K562 (cell line): ENCODE results near the gene MEX3D. TPM values are rescaled to one million over a fixed set of nuclear protein-coding genes. Genes with fewer than 3 reads are reported as not detected.

Experiments
- BRD4 ChIP-seq: fragments of 200-600 bp; sonication (generic); IDR thresholded peaks from 2 replicates; pipeline ENCODE4 v1.6.1; 2017; ENCODE audit warnings: inconsistent platforms
- CBX2 ChIP-seq: fragments of 200-600 bp; sonication (generic); IDR thresholded peaks from one replicate; pipeline ENCODE4 v1.6.1; 2012; ENCODE audit warnings: mild to moderate bottlenecking, low read length, inconsistent platforms; ENCODE audit not compliant: insufficient read depth, poor library complexity, severe bottlenecking
- CC2D1A ChIP-seq: fragments of 450-650 bp; IDR thresholded peaks from 2 replicates; pipeline ENCODE4 v1.6.1; 2017; ENCODE audit warnings: mild to moderate bottlenecking
- CHCHD3 ChIP-seq: fragments of 250-450 bp; sonication (Bioruptor Pico); IDR thresholded peaks from 2 replicates; pipeline ENCODE4 v2.1.2; 2022; ENCODE audit warnings: mild to moderate bottlenecking
- ESRRA ChIP-seq: fragments of 450-650 bp; IDR thresholded peaks from 2 replicates; pipeline ENCODE4 v1.6.1; 2014; ENCODE audit warnings: low read depth, mild to moderate bottlenecking, moderate library complexity, borderline replicate concordance
- FOXA3 ChIP-seq, 2 experiments: fragments of 450-650 bp in 1 of 2; sonication (generic) in 1 of 2; formaldehyde crosslinking; IDR thresholded peaks in 1 of 2; conservative IDR thresholded peaks in 1 of 2; 2 replicates each; pipeline versions ENCODE4 v1.4.0 to v1.8.0; 2020 to 2022; ENCODE audit warnings: mild to moderate bottlenecking in 2 of 2, missing genetic modification reagents in 1 of 2
- FOXJ2 ChIP-seq: fragments of 200-800 bp; sonication (Bioruptor generic); IDR thresholded peaks from 2 replicates; pipeline ENCODE4 v1.6.1; 2016; ENCODE audit warnings: missing genetic modification characterization, missing compliant biosample characterization
- FUS ChIP-seq: fragments of 200-400 bp; formaldehyde crosslinking; optimal IDR thresholded peaks from 2 replicates; pipeline ENCODE3; 2017; ENCODE audit warnings: low read depth, low read length
- GMEB1 ChIP-seq: fragments of 250-450 bp; sonication (Bioruptor Pico); IDR thresholded peaks from 2 replicates; pipeline ENCODE4 v1.4.0; 2020; ENCODE audit warnings: mild to moderate bottlenecking
- HDAC8 ChIP-seq: fragments of 450-650 bp; IDR thresholded peaks from 2 replicates; pipeline ENCODE4 v1.6.1; 2016; ENCODE audit warnings: mild to moderate bottlenecking, missing genetic modification characterization, moderate library complexity, missing compliant biosample characterization
- MBD2 ChIP-seq: sonication (generic); IDR thresholded peaks from 2 replicates; pipeline ENCODE4 v1.6.1; 2016; ENCODE audit warnings: low read depth, borderline replicate concordance
- NR4A1 ChIP-seq, 2 experiments: fragments of 250-450 bp in 1 of 2; fragments of 450-650 bp in 1 of 2; sonication (Bioruptor Pico) in 1 of 2; IDR thresholded peaks; 2 replicates each; pipeline versions ENCODE4 v1.4.0 to v1.6.1; 2016 to 2020; ENCODE audit warnings: mild to moderate bottlenecking in 2 of 2, missing compliant biosample characterization in 1 of 2, missing genetic modification characterization in 1 of 2, moderate library complexity in 1 of 2
- PBX2 ChIP-seq, 2 experiments: IDR thresholded peaks in 1 of 2; conservative IDR thresholded peaks in 1 of 2; 2 replicates each; pipeline ENCODE4 v1.6.1; 2016; ENCODE audit warnings: low read depth in 2 of 2, mild to moderate bottlenecking in 1 of 2, missing compliant biosample characterization in 1 of 2, missing genetic modification characterization in 1 of 2, moderate library complexity in 1 of 2
- SMAD2 ChIP-seq: fragments of 150-350 bp; IDR thresholded peaks from 2 replicates; pipeline ENCODE4 v1.6.1; 2014; ENCODE audit warnings: low read depth, mild to moderate bottlenecking, low read length
- SUPT5H ChIP-seq: fragments of 450-650 bp; IDR thresholded peaks from 2 replicates; pipeline ENCODE4 v1.6.1; 2016
- TAF9B ChIP-seq: fragments of 450-650 bp; IDR thresholded peaks from 2 replicates; pipeline ENCODE4 v1.6.1; 2018; ENCODE audit warnings: mild to moderate bottlenecking; ENCODE audit not compliant: partially characterized antibody
- XRCC3 ChIP-seq: fragments of 450-650 bp; IDR thresholded peaks from 2 replicates; pipeline ENCODE4 v1.6.1; 2017; ENCODE audit warnings: mild to moderate bottlenecking, moderate library complexity
- XRCC5 ChIP-seq: fragments of 200-400 bp; formaldehyde crosslinking; IDR thresholded peaks from 2 replicates; pipeline ENCODE4 v1.6.1; 2017; ENCODE audit warnings: low read depth, mild to moderate bottlenecking, low read length
- ZNF507 ChIP-seq: conservative IDR thresholded peaks from 2 replicates; pipeline ENCODE4 v1.6.1; 2017; ENCODE audit warnings: missing genetic modification characterization, missing compliant biosample characterization
- polyA plus RNA-seq, 8 experiments: library from polyadenylated mRNA; depleted of rRNA in 4 of 8; stranded (reverse) in 5 of 8; unstranded in 3 of 8; fragments of >200 nt; fragmentation: Nextera tagmentation in 2 of 8; fragmentation: Illumina TruSeq in 1 of 8; extraction: Ambion mirVana in 2 of 8; extraction: Trizol in 1 of 8; gene quantifications; 2 replicates each; pipeline versions ENCODE4 v1.2.1 to v1.2.3, GENCODE V29; 2011 to 2014; ENCODE audit warnings: inconsistent platforms in 1 of 8, missing spikeins in 1 of 8
- total RNA-seq, 7 experiments: library from RNA; depleted of rRNA in 6 of 7; stranded (reverse); fragments of >200 nt in 6 of 7; fragmentation: Illumina TruSeq in 2 of 7; extraction: Trizol in 2 of 7; gene quantifications; 2 replicates each; pipeline versions ENCODE4 v1.2.1 to v1.2.3, GENCODE V29; 2011 to 2021; ENCODE audit warnings: low replicate concordance in 1 of 7
- TF ChIP-seq, protein P1 (sequence below): sonication (generic); formaldehyde crosslinking; IDR thresholded peaks from 2 replicates; pipeline ENCODE4 v1.8.1; 2023; ENCODE audit warnings: mild to moderate bottlenecking, missing genetic modification reagents
- TF ChIP-seq, protein P2 (sequence below): sonication (generic); formaldehyde crosslinking; IDR thresholded peaks from 2 replicates; pipeline ENCODE4 v1.8.1; 2022; ENCODE audit warnings: missing genetic modification reagents

MEX3D gene
- total and polyA plus RNA-seq, 9 of the 15 experiments (the other 6 are each of a cell fraction or from before 2014, with no cell fraction given), result 1.7 to 39.3 (median 5.7) TPM

DNA sequence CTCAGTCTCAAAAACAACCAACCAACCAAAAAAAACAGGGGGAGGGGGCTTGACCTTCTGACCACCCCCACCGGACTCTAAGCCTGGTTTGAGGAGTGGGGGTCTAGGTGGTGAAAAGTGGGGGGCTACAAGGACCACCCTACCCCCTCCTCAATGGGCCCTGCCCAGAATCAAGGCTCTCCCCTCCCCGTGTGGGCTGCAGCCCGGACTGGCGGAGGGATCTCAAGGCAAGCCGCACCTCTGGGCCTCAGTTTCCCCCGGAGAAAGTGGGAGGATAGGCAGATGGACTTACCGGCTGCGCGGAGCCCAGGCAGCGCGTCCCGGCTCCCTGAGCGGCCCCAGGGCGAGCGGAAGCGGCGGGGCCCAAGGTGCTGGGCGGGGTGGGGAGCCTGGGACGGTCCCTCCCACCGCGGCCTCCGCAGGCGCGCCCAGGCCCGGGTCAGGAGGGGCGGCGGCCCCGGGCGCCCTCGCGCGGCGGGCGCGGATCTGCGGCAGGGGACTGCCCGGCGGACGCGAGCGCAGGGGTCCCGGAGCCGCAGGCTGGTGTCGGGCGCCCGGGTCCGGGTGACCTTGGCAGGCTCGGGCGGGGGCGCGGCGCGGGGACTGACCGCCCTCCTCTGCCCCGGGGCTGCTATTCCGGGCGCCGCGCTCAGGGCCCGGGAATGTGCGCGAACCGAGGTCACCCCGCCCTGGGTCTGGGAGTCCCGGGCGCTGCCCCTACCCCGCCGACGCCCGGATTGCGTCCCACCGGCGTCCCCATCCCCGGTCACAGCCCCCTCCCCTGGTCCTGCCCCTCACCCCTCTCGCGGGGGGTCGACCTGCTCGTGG lies 55.2 kb downstream of the MEX3D start, which contains the start of gene ADAMTSL5 (continued):
- TF ChIP-seq, protein P1, sequence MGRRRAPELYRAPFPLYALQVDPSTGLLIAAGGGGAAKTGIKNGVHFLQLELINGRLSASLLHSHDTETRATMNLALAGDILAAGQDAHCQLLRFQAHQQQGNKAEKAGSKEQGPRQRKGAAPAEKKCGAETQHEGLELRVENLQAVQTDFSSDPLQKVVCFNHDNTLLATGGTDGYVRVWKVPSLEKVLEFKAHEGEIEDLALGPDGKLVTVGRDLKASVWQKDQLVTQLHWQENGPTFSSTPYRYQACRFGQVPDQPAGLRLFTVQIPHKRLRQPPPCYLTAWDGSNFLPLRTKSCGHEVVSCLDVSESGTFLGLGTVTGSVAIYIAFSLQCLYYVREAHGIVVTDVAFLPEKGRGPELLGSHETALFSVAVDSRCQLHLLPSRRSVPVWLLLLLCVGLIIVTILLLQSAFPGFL (CRISPR knock-in tag), result no peak
- TF ChIP-seq FOXA3 (CRISPR knock-in tag; conservative IDR thresholded peaks at IDR 0.05 in 1 of 2, IDR thresholded peaks at IDR 0.05 in 1 of 2), result no peak
- TF ChIP-seq XRCC3, result no peak
- TF ChIP-seq HDAC8 (tag), result no peak
- peak; percentile 33; the same call in 1 of the 2 replicates for TF ChIP-seq CC2D1A
- TF ChIP-seq XRCC5, result no peak
- no peak for TF ChIP-seq GMEB1
- TF ChIP-seq CBX2, result no peak
- TF ChIP-seq BRD4, result no peak
- TF ChIP-seq NR4A1 (CRISPR knock-in tag; IDR thresholded peaks at IDR 0.05), result no peak
- 0 out of 2 replicates have a peak, but pooled peaks have one; percentile 31 for TF ChIP-seq NR4A1 (tag; IDR thresholded peaks at IDR 0.05)
- no peak for TF ChIP-seq FOXJ2 (tag)
- TF ChIP-seq SUPT5H, result peak; percentile 73
- no peak for TF ChIP-seq CHCHD3 (CRISPR knock-in tag)
- no peak; the same call in 1 of the 2 replicates for TF ChIP-seq ESRRA
- TF ChIP-seq FUS, result no peak
- TF ChIP-seq, protein P2, sequence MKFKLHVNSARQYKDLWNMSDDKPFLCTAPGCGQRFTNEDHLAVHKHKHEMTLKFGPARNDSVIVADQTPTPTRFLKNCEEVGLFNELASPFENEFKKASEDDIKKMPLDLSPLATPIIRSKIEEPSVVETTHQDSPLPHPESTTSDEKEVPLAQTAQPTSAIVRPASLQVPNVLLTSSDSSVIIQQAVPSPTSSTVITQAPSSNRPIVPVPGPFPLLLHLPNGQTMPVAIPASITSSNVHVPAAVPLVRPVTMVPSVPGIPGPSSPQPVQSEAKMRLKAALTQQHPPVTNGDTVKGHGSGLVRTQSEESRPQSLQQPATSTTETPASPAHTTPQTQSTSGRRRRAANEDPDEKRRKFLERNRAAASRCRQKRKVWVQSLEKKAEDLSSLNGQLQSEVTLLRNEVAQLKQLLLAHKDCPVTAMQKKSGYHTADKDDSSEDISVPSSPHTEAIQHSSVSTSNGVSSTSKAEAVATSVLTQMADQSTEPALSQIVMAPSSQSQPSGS (CRISPR knock-in tag), result no peak
- no peak for TF ChIP-seq PBX2 (CRISPR knock-in tag; IDR thresholded peaks at IDR 0.05; ENCODE audit: low read depth)
- TF ChIP-seq PBX2 (tag; conservative IDR thresholded peaks at IDR 0.05; ENCODE audit: low read depth), result no peak
- no peak for TF ChIP-seq MBD2
- no peak for TF ChIP-seq ZNF507 (tag)
- TF ChIP-seq TAF9B, result no peak
- no peak for TF ChIP-seq SMAD2
